ENCODE measurements around the gene ATG4B. TPM values are rescaled to one million over a fixed set of nuclear protein-coding genes. Genes with fewer than 3 reads are reported as not detected.

Gene ATG4B
- total and polyA plus RNA-seq, 2 of the 4 experiments (the other 2 are of a cell fraction) = 113 to 146 TPM

GRCh38 chr2:241639385-241639784 is 1.9 kb downstream of the ATG4B start:
- Histone ChIP-seq H3K56ac (ENCODE audit: extremely low read depth, insufficient read depth, low read length) (no peak overlapping the region), H3K4me2 (ENCODE audit: low read depth, low read length) (no peak overlapping the region; the same call in 1 of the 2 replicates), H3K14ac (replicated peaks; ENCODE audit: low read depth, low read length) (no peak overlapping the region), H4K20me1 (ENCODE audit: insufficient read depth, low read length) (peaks cover 66% of the 10 kb centered on the region), H2AK9ac (replicated peaks; ENCODE audit: low read depth, low read length, poor library complexity) (no peak overlapping the region), H3K4me1 (ENCODE audit: control insufficient read depth, insufficient read depth, low read length) (peaks cover 3% of the 10 kb centered on the region; the same call in 1 of the 2 replicates), H3K18ac (ENCODE audit: low read depth, low read length) (no peak overlapping the region), H3K36me3 (ENCODE audit: control insufficient read depth, insufficient read depth, low read length) (peaks cover 6% of the 10 kb centered on the region; the same call in 1 of the 2 replicates), H4K8ac (ENCODE audit: low read depth in 2 of 2, low read length in 2 of 2) (no peak overlapping the region), H2AK5ac (ENCODE audit: low read depth, low read length) (no peak overlapping the region), H3K4ac (ENCODE audit: low read depth, low read length) (no peak overlapping the region), H2AFZ (replicated peaks; ENCODE audit: low read length, poor library complexity) (no peak overlapping the region), H2BK5ac (ENCODE audit: low read depth, low read length, poor library complexity, severe bottlenecking) (no peak overlapping the region), H3K27me3 (ENCODE audit: control insufficient read depth, insufficient read depth, low read length) (no peaks in the 10 kb centered on the region), H3K27ac (ENCODE audit: insufficient read depth, low read length) (no peak overlapping the region), H3K23ac (ENCODE audit: low read depth, low read length) (no peak overlapping the region), H4K5ac (ENCODE audit: low read depth, low read length) (no peak overlapping the region), H3K9me1 (ENCODE audit: insufficient read depth, low read length) (peaks cover 8% of the 10 kb centered on the region), H3K79me1 (ENCODE audit: low read depth in 1 of 2, low read length in 2 of 2) (peaks cover 30 to 71% of the 10 kb centered on the region in 2 experiments), H4K91ac (ENCODE audit: insufficient read depth, low read depth, low read length) (no peak overlapping the region), H2BK120ac (ENCODE audit: low read depth, low read length) (no peak overlapping the region), H3K4me3 (ENCODE audit: insufficient read depth, low read depth, low read length) (no peak overlapping the region), H2BK20ac (ENCODE audit: low read depth, low read length) (no peak overlapping the region), H2BK15ac (ENCODE audit: low read depth, low read length) (no peak overlapping the region), H3K9me3 (ENCODE audit: control insufficient read depth, insufficient read depth, low read length) (no peaks in the 10 kb centered on the region), H3K9ac (ENCODE audit: low read depth, low read length) (no peak overlapping the region)
- dilution Hi-C loops (cut with HindIII; ENCODE audit: low sequenced_read_pairs, unreplicated experiment) (no loop called here), intact Hi-C loops (cut with micrococcal nuclease) (loop anchor here (5.0 kb wide), 2 partner anchors 132 to 282 kb away; partner anchors contain the start of genes FARP2 and STK25), in situ Hi-C loops (cut with MboI; ENCODE audit: low sequenced_read_pairs) (no loop called here)
- ChIA-PET CTCF (no interaction called here), POLR2A (ENCODE audit: unreplicated experiment) (no interaction called here)
- no TSS peak for BruUV-seq (replicated peaks)
- DNase-seq = no peak
- no CpG with 5 or more reads among the region's 7 CpGs for WGBS, 2 experiments (ENCODE audit: extremely low coverage in 2 of 2, insufficient read length in 1 of 2)
- no peak for TF ChIP-seq CEBPB (IDR thresholded peaks at IDR 0.05; ENCODE audit: low read depth, low read length)
- no peak for TF ChIP-seq RAD21 (IDR thresholded peaks at IDR 0.05; ENCODE audit: low read length)
- TF ChIP-seq CHD1 (IDR thresholded peaks at IDR 0.05; ENCODE audit: low read depth, low read length) = no peak
- TF ChIP-seq MXI1 (IDR thresholded peaks at IDR 0.05; ENCODE audit: borderline replicate concordance, low read depth, low read length) = no peak
- TF ChIP-seq RFX5 (IDR thresholded peaks at IDR 0.05; ENCODE audit: low read depth, low read length) = no peak
- TF ChIP-seq MAFK (IDR thresholded peaks at IDR 0.05; ENCODE audit: low read depth, low read length) = no peak
- no peak for TF ChIP-seq NFE2L2 (IDR thresholded peaks at IDR 0.05; ENCODE audit: low read depth, low read length)
- no peak for TF ChIP-seq POLR2A (IDR thresholded peaks at IDR 0.05; ENCODE audit: low read depth, low read length)
- TF ChIP-seq FOS (IDR thresholded peaks at IDR 0.05; ENCODE audit: low read depth, low read length) = no peak
- no peak for TF ChIP-seq RCOR1 (IDR thresholded peaks at IDR 0.05; ENCODE audit: insufficient replicate concordance, low read length)
- no peak for TF ChIP-seq ELK1 (IDR thresholded peaks at IDR 0.05; ENCODE audit: borderline replicate concordance, low read depth, low read length)
- no peak for TF ChIP-seq BHLHE40 (IDR thresholded peaks at IDR 0.05; ENCODE audit: low read depth, low read length)
- no peak for TF ChIP-seq CTCF (conservative IDR thresholded peaks at IDR 0.05; ENCODE audit: low read depth, low read length)
- TF ChIP-seq USF2 (IDR thresholded peaks at IDR 0.05; ENCODE audit: low read depth, low read length) = no peak
- no peak for TF ChIP-seq SMC3 (IDR thresholded peaks at IDR 0.05; ENCODE audit: low read depth, low read length)
- TF ChIP-seq MAZ (IDR thresholded peaks at IDR 0.05; ENCODE audit: borderline replicate concordance, low read depth, low read length) = no peak
- no peak for ATAC-seq (ENCODE audit: low read depth)
